Hematopoietic multipotent progenitor cell treated with erythropoietin and hydrocortisone succinate and interleukin-3 and kit ligand, for 8 days (in vitro differentiated cells): ENCODE results near the gene NHP2.
"Not testable (repeated sequence)": the region's sequence is repeated elsewhere in the genome, so short reads cannot be mapped to it uniquely, and the experiment has no call there.

ENCODE experiments used
- DNase-seq: peaks from one replicate; pipeline ENCODE4 v3.0.0-alpha.2; 2015

NHP2 gene

GRCh38 chr5:178170455-178170854, 16.8 kb upstream of the NHP2 start:
- no peak for DNase-seq

GRCh38 chr5:178165581-178165980, 11.9 kb upstream of the NHP2 start:
- no peak for DNase-seq

GRCh38 chr5:178163772-178164735, 10.4 kb upstream of the NHP2 start:
- peak; percentile 86 for DNase-seq

GRCh38 chr5:178162481-178162880, 8.8 kb upstream of the NHP2 start:
- DNase-seq, result no peak

GRCh38 chr5:178160176-178160575, 6.5 kb upstream of the NHP2 start:
- no peak for DNase-seq

- no peak for DNase-seq
Measured at GRCh38 chr5:178155065-178155464, 1.4 kb upstream of the NHP2 start.

- no peak for DNase-seq
Measured at GRCh38 chr5:178152491-178153444, 917 bp downstream of the NHP2 start.

GRCh38 chr5:178150977-178151734, 2.5 kb downstream of the NHP2 start:
- peak; percentile 33 for DNase-seq

- no peak for DNase-seq
Measured at GRCh38 chr5:178149199-178149932, 4.3 kb downstream of the NHP2 start.

- DNase-seq, result no peak
Measured at GRCh38 chr5:178147406-178147805, 6.3 kb downstream of the NHP2 start.

- peak; percentile 62 for DNase-seq
Measured at GRCh38 chr5:178145965-178146820, 7.5 kb downstream of the NHP2 start.

GRCh38 chr5:178143901-178144300, 9.8 kb downstream of the NHP2 start:
- no peak for DNase-seq

- DNase-seq, result no peak
Measured at GRCh38 chr5:178143246-178143645, 10.4 kb downstream of the NHP2 start.

GRCh38 chr5:178142642-178143041, 11.0 kb downstream of the NHP2 start:
- DNase-seq, result no peak

GRCh38 chr5:178141550-178141949, 12.1 kb downstream of the NHP2 start:
- DNase-seq, result no peak

GRCh38 chr5:178137991-178138390, 15.7 kb downstream of the NHP2 start:
- no peak for DNase-seq

GRCh38 chr5:178136990-178137389, 16.7 kb downstream of the NHP2 start:
- no peak for DNase-seq

GRCh38 chr5:178131446-178131996, 22.2 kb downstream of the NHP2 start:
- no peak for DNase-seq

- DNase-seq, result peak; percentile 87
Measured at GRCh38 chr5:178130576-178131445, 22.9 kb downstream of the NHP2 start, which contains the start of gene RMND5B. Gene RMND5B, plus strand, starts transcription at chr5:178131014. Its CDS starts 7,106 bp downstream, at chr5:178138120.

GRCh38 chr5:178130234-178130575, 23.5 kb downstream of the NHP2 start:
- not testable (repeated sequence) for DNase-seq
